ENCODE data around the gene CYLD.

CYLD gene

GRCh38 chr16:50802000-50802399, 60.1 kb downstream of the CYLD start:
- DNase-seq (ENCODE audit: low spot score), result no peak
- no peak for TF ChIP-seq CTCF (IDR thresholded peaks at IDR 0.05; ENCODE audit: extremely low read depth, missing control alignments)

- TF ChIP-seq CTCF (IDR thresholded peaks at IDR 0.05; ENCODE audit: extremely low read depth, missing control alignments), result no peak
- DNase-seq (ENCODE audit: low spot score), result no peak
Observed at GRCh38 chr16:50802961-50803360, 61.1 kb downstream of the CYLD start.

GRCh38 chr16:50804290-50804907, 62.5 kb downstream of the CYLD start:
- DNase-seq (ENCODE audit: low spot score), result no peak
- no peak for TF ChIP-seq CTCF (IDR thresholded peaks at IDR 0.05; ENCODE audit: extremely low read depth, missing control alignments)

GRCh38 chr16:50806099-50807062, 64.5 kb downstream of the CYLD start:
- TF ChIP-seq CTCF (IDR thresholded peaks at IDR 0.05; ENCODE audit: extremely low read depth, missing control alignments), result peak; percentile 94
- DNase-seq (ENCODE audit: low spot score), result peak; percentile 83

- no peak for DNase-seq (ENCODE audit: low spot score)
- TF ChIP-seq CTCF (IDR thresholded peaks at IDR 0.05; ENCODE audit: extremely low read depth, missing control alignments), result no peak
Observed at GRCh38 chr16:50808929-50809538, 67.1 kb downstream of the CYLD start.

- DNase-seq (ENCODE audit: low spot score), result peak; percentile 36
- TF ChIP-seq CTCF (IDR thresholded peaks at IDR 0.05; ENCODE audit: extremely low read depth, missing control alignments), result no peak
Observed at GRCh38 chr16:50809561-50809960, 67.7 kb downstream of the CYLD start.
